ENCODE results near the gene CDKN1A. TPM values are rescaled to one million over a fixed set of nuclear protein-coding genes. Genes with fewer than 3 reads are reported as not detected.

The CDKN1A gene
- total RNA-seq, 1 donor from 2014 or later: 82.8 TPM

Other genes starting within 250 kb of the CDKN1A start
- gene PXT1, start 235.9 kb upstream of the CDKN1A start, total RNA-seq: not detected
- gene KCTD20, start 235.7 kb upstream of the CDKN1A start, total RNA-seq: 34.6 TPM
- 47.5 TPM for gene STK38, start 131.2 kb upstream of the CDKN1A start, total RNA-seq
- gene SRSF3, start 84.4 kb upstream of the CDKN1A start, total RNA-seq: 306 TPM
- 1.0 TPM for gene RAB44, start 19.1 kb downstream of the CDKN1A start, total RNA-seq
- 3.6 TPM for gene CPNE5, start 160.7 kb downstream of the CDKN1A start, total RNA-seq
- 39.1 TPM for gene PPIL1, start 196.1 kb downstream of the CDKN1A start, total RNA-seq
- 71.4 TPM for gene C6orf89, start 207.2 kb downstream of the CDKN1A start, total RNA-seq